Astrocyte of the cerebellum (primary cell): ENCODE data around the gene GNRHR.

Source experiments
- DNase-seq: peaks from one replicate; pipeline ENCODE4 v3.0.0-alpha.2; 2011; ENCODE audit warnings: low read depth
- H3K4me3 ChIP-seq: 2 replicates; pipeline ENCODE4 v1.5.1; 2011; ENCODE audit warnings: mild to moderate bottlenecking, low read depth, low read length, moderate library complexity
- in situ Hi-C: cut with HindIII; loops from 2 replicates; pipeline ENCODE4 v1.10.0; 2017; ENCODE audit warnings: low sequenced_read_pairs
- TF ChIP-seq, protein P1 (sequence below): IDR thresholded peaks from 2 replicates; pipeline ENCODE4 v1.5.1; 2012; ENCODE audit warnings: low read length, low read depth, moderate library complexity, mild to moderate bottlenecking; ENCODE audit errors: missing control alignments

Gene GNRHR

GRCh38 chr4:67723341-67723740 lies 30.8 kb downstream of the GNRHR start:
- in situ Hi-C loops = no loop called here
- TF ChIP-seq, protein P1, sequence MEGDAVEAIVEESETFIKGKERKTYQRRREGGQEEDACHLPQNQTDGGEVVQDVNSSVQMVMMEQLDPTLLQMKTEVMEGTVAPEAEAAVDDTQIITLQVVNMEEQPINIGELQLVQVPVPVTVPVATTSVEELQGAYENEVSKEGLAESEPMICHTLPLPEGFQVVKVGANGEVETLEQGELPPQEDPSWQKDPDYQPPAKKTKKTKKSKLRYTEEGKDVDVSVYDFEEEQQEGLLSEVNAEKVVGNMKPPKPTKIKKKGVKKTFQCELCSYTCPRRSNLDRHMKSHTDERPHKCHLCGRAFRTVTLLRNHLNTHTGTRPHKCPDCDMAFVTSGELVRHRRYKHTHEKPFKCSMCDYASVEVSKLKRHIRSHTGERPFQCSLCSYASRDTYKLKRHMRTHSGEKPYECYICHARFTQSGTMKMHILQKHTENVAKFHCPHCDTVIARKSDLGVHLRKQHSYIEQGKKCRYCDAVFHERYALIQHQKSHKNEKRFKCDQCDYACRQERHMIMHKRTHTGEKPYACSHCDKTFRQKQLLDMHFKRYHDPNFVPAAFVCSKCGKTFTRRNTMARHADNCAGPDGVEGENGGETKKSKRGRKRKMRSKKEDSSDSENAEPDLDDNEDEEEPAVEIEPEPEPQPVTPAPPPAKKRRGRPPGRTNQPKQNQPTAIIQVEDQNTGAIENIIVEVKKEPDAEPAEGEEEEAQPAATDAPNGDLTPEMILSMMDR = no peak
- DNase-seq = no peak

GRCh38 chr4:67721770-67722597 lies 32.2 kb downstream of the GNRHR start:
- in situ Hi-C loops = no loop called here
- DNase-seq = no peak
- TF ChIP-seq, protein P1 = no peak
- no peak overlapping the region for H3K4me3 ChIP-seq

More at GRCh38 chr4:67723341-67723740, 30.8 kb downstream of the GNRHR start:
- no peak overlapping the region for H3K4me3 ChIP-seq

DNA sequence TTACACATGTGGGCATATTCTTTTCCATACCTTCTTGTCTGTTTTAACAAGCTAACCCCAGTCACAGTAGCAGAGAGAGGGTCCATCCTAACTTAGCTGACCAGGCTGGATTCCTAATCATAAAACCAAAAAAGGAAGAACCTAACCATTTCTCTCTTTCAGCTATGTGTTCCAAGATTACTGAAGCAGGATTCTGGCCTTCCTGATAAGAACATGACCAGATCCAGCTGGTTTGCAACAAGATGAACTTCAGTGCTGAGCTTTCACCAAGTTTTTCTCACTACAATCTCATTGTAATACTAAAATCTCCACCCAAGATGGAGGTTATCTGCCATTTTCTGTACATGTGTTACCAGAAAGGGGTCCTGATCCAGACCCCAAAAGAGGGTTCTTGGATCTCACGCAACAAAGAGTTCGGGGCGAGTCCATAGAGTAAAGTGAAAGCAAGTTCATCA lies 32.8 kb downstream of the GNRHR start:
- H3K4me3 ChIP-seq = no peak overlapping the region
- in situ Hi-C loops = no loop called here
- DNase-seq = no peak
- TF ChIP-seq, protein P1 = no peak

DNA sequence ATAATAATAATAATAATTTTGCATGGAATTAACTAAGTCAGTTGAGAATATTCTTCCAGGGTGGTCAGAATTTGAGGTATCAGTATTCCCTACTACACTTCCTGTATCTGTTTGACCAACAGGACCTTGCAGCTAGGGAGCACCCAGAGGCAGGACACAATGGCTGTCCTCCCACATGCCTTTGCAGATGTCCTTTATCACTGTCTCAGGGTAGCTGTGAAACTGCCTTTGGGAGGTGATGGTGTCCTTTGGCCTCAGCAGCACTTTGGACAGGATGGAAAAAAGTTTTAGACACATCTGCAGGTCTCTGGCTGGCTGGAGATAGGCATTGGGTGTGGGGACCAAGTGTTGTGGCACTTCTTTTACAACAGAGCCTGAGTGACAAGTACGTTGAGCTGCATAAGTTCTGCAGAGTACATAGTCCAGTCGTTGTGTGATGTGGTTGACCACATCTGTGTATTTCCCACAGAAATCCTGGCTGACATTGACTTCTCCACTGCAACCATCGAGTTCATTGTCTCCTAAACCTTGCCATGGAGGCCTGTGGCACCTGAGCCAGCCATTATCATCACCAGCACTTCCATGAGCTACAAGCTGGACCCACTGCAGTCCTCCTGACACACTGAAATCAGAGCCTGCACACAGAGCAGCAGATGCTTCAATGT lies 34.1 kb downstream of the GNRHR start:
- no peak overlapping the region for H3K4me3 ChIP-seq
- in situ Hi-C loops = no loop called here
- TF ChIP-seq, protein P1 = no peak
- no peak for DNase-seq

GRCh38 chr4:67718848-67719247 lies 35.3 kb downstream of the GNRHR start:
- DNase-seq = no peak
- TF ChIP-seq, protein P1 = no peak
- H3K4me3 ChIP-seq = no peak overlapping the region
- in situ Hi-C loops = no loop called here

DNA sequence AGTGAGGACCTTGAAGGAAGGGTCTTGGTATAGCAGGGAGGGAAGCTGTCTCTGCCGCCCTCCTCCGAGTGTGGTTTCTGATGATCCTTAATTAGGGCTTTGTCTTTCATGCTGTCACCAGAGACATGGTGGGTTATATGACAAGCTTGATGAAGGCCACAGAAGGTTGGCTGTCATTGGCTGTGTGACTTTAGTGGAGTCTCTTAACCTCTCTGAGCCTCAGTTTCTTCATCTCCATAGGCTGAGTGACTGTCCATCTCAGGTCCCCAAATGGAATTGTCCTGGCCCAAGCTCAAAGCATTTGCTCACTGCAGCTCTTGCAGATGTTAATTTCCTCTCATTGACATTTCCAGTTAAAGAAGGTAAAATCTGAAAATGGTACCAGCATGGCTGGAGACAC lies 36.6 kb downstream of the GNRHR start:
- in situ Hi-C loops = no loop called here
- H3K4me3 ChIP-seq = no peak overlapping the region
- TF ChIP-seq, protein P1 = no peak
- DNase-seq = no peak
